GM18909 (cell line): Measurements from ENCODE around the gene MRPL23.

Source experiments
- ATAC-seq: cut with Tn5 transposase; IDR thresholded peaks from one replicate; pipeline ENCODE4 v1.9.1; 2021; ENCODE audit warnings: mild to moderate bottlenecking; ENCODE audit not compliant: unreplicated experiment, poor library complexity

MRPL23 gene

GRCh38 chr11:1988174-1988573 lies 41.0 kb downstream of the MRPL23 start:
- ATAC-seq, result no peak

- no peak for ATAC-seq
These were observed 41.7 kb downstream of the MRPL23 start for GRCh38 chr11:1988667-1989317.

GRCh38 chr11:1989953-1990352 lies 42.8 kb downstream of the MRPL23 start:
- ATAC-seq, result no peak

GRCh38 chr11:1990872-1991578 lies 43.9 kb downstream of the MRPL23 start:
- no peak for ATAC-seq

- no peak for ATAC-seq
These were observed 45.0 kb downstream of the MRPL23 start for GRCh38 chr11:1992111-1992510.

- no peak for ATAC-seq
These were observed 47.0 kb downstream of the MRPL23 start for GRCh38 chr11:1994121-1994520.

- no peak for ATAC-seq
These were observed 50.6 kb downstream of the MRPL23 start, which contains the start of gene H19 for GRCh38 chr11:1997755-1998154. Gene H19, minus strand, starts transcription at chr11:1997842.

GRCh38 chr11:1998290-1998689 lies 51.2 kb downstream of the MRPL23 start:
- ATAC-seq, result no peak

- ATAC-seq, result no peak
These were observed 51.7 kb downstream of the MRPL23 start for GRCh38 chr11:1998861-1999260.

- ATAC-seq, result no peak
These were observed 55.1 kb downstream of the MRPL23 start for GRCh38 chr11:2002042-2002776.

- ATAC-seq, result no peak
These were observed 55.7 kb downstream of the MRPL23 start for GRCh38 chr11:2002807-2003206.

GRCh38 chr11:2004466-2004865 lies 57.3 kb downstream of the MRPL23 start:
- no peak for ATAC-seq
